Keratinocyte (primary cell): ENCODE measurements around the gene NKX2-3.

ENCODE experiments used
- CTCF ChIP-seq, 3 experiments: IDR thresholded peaks in 1 of 3; conservative IDR thresholded peaks in 1 of 3; optimal IDR thresholded peaks in 1 of 3; 2 replicates in 2 of 3; 3 replicates in 1 of 3; pipeline versions ENCODE3 to v1.5.1; 2011; ENCODE audit warnings: low read length in 3 of 3, mild to moderate bottlenecking in 3 of 3, moderate library complexity in 2 of 3, control low read depth in 1 of 3, inconsistent platforms in 1 of 3; ENCODE audit not compliant: insufficient read depth in 2 of 3; ENCODE audit errors: extremely low read depth in 1 of 3
- EZH2 ChIP-seq: IDR thresholded peaks from one replicate; pipeline ENCODE4 v1.6.1; 2012; ENCODE audit warnings: inconsistent platforms, mild to moderate bottlenecking, low read length, moderate library complexity

- TF ChIP-seq EZH2: peak; percentile 80
- TF ChIP-seq CTCF (optimal IDR thresholded peaks at IDR 0.05 in 1 of 3, IDR thresholded peaks at IDR 0.05 in 1 of 3, conservative IDR thresholded peaks at IDR 0.05 in 1 of 3; ENCODE audit: extremely low read depth in 1 of 3, insufficient read depth in 2 of 3, low read length in 3 of 3): no peak
Observed at GRCh38 chr10:99529591-99530107, 3.1 kb upstream of the NKX2-3 start.
